Measurements from ENCODE around the gene CACNA2D3. TPM values are rescaled to one million over a fixed set of nuclear protein-coding genes. Genes with fewer than 3 reads are reported as not detected.

CACNA2D3 gene
- polyA plus RNA-seq, 3 donors, result 8.3 to 21.5 (median 10.4) TPM

GRCh38 chr3:54960701-54961100 lies 838.3 kb downstream of the CACNA2D3 start:
- Histone ChIP-seq H3K9me3 (replicated peaks in 1 of 2; ENCODE audit: control insufficient read depth in 1 of 2, insufficient read depth in 1 of 2, low read length in 2 of 2) (no peaks in the 10 kb centered on the region), H3K4me2 (replicated peaks; ENCODE audit: extremely low read depth, low read length, poor library complexity, severe bottlenecking) (no peak overlapping the region), H3K36me3 (replicated peaks in 1 of 2; ENCODE audit: control insufficient read depth in 1 of 2, insufficient read depth in 2 of 2, low read length in 2 of 2) (no peaks in the 10 kb centered on the region), H2AFZ (ENCODE audit: insufficient read depth, low read depth, low read length, poor library complexity, severe bottlenecking) (no peak overlapping the region), H3K4me3 (replicated peaks in 1 of 3; ENCODE audit: low read depth in 2 of 3, low read length in 3 of 3) (no peak overlapping the region), H4K20me1 (ENCODE audit: insufficient read depth, low read length) (no peaks in the 10 kb centered on the region), H3K27ac (ENCODE audit: low read depth in 1 of 2, low read length in 2 of 2) (no peak overlapping the region), H3K9ac (ENCODE audit: insufficient read depth, low read length, poor library complexity, severe bottlenecking) (no peak overlapping the region), H3K79me2 (ENCODE audit: insufficient read depth, low read length) (no peaks in the 10 kb centered on the region), H3K4me1 (ENCODE audit: control insufficient read depth in 1 of 2, insufficient read depth in 2 of 2, low read length in 2 of 2) (peaks cover 29 to 32% of the 10 kb centered on the region in 2 donors), H3K27me3 (ENCODE audit: control insufficient read depth in 2 of 2, insufficient read depth in 2 of 2, low read length in 2 of 2) (no peaks in the 10 kb centered on the region)
- H3K4me1 Mint-ChIP-seq, result peaks cover 31% of the 10 kb centered on the region
- H3K9me3 Mint-ChIP-seq, result peaks cover 0 to 7% (median 0%) of the 10 kb centered on the region in 7 donors
- 100% methylated on average over 1 of the region's 4 CpGs for WGBS (ENCODE audit: insufficient coverage)
- intact Hi-C loops (cut with micrococcal nuclease), result no loop called here
- no peaks in the 10 kb centered on the region for H3K36me3 Mint-ChIP-seq
- peaks cover 0 to 2% (median 1%) of the 10 kb centered on the region in 3 donors for H3K27me3 Mint-ChIP-seq (ENCODE audit: low read depth in 3 of 3)
- H3K27ac Mint-ChIP-seq, result no peak overlapping the region
- H3K4me3 Mint-ChIP-seq, result no peak overlapping the region
- TF ChIP-seq CTCF (IDR thresholded peaks at IDR 0.05), result no peak
- DNase-seq, result no peak

- intact Hi-C loops (cut with micrococcal nuclease), result no loop called here
- no peak overlapping the region for H3K4me2 ChIP-seq (replicated peaks; ENCODE audit: extremely low read depth, low read length, poor library complexity, severe bottlenecking)
- 80% methylated on average over 1 of the region's 2 CpGs for WGBS (ENCODE audit: insufficient coverage)
Observed at GRCh38 chr3:54962200-54962599, 839.8 kb downstream of the CACNA2D3 start.

More at GRCh38 chr3:54962200-54962599, 839.8 kb downstream of the CACNA2D3 start:
- Histone ChIP-seq H2AFZ (ENCODE audit: insufficient read depth, low read depth, low read length, poor library complexity, severe bottlenecking) (no peak overlapping the region), H3K4me3 (replicated peaks in 1 of 3; ENCODE audit: low read depth in 2 of 3, low read length in 3 of 3) (no peak overlapping the region), H3K36me3 (replicated peaks in 1 of 2; ENCODE audit: control insufficient read depth in 1 of 2, insufficient read depth in 2 of 2, low read length in 2 of 2) (no peaks in the 10 kb centered on the region), H3K9me3 (replicated peaks in 1 of 2; ENCODE audit: control insufficient read depth in 1 of 2, insufficient read depth in 1 of 2, low read length in 2 of 2) (no peaks in the 10 kb centered on the region), H4K20me1 (ENCODE audit: insufficient read depth, low read length) (no peaks in the 10 kb centered on the region), H3K27me3 (ENCODE audit: control insufficient read depth in 2 of 2, insufficient read depth in 2 of 2, low read length in 2 of 2) (no peaks in the 10 kb centered on the region), H3K4me1 (ENCODE audit: control insufficient read depth in 1 of 2, insufficient read depth in 2 of 2, low read length in 2 of 2) (peaks cover 44 to 47% of the 10 kb centered on the region in 2 donors), H3K9ac (ENCODE audit: insufficient read depth, low read length, poor library complexity, severe bottlenecking) (no peak overlapping the region), H3K79me2 (ENCODE audit: insufficient read depth, low read length) (no peaks in the 10 kb centered on the region), H3K27ac (ENCODE audit: low read depth in 1 of 2, low read length in 2 of 2) (no peak overlapping the region)
- Mint-ChIP-seq H3K27me3 (ENCODE audit: low read depth in 3 of 3) (peaks cover 0 to 2% (median 1%) of the 10 kb centered on the region in 3 donors), H3K27ac (no peak overlapping the region), H3K4me1 (peaks cover 46% of the 10 kb centered on the region), H3K36me3 (no peaks in the 10 kb centered on the region), H3K9me3 (peaks cover 0 to 5% (median 0%) of the 10 kb centered on the region in 7 donors), H3K4me3 (no peak overlapping the region)
- TF ChIP-seq CTCF (IDR thresholded peaks at IDR 0.05), result no peak
- DNase-seq, result no peak

Measured in CD14-positive monocyte (primary cell).